ENCODE results near the gene OVCA2. TPM values are rescaled to one million over a fixed set of nuclear protein-coding genes. Genes with fewer than 3 reads are reported as not detected.
"Not testable (repeated sequence)": the region's sequence is repeated elsewhere in the genome, so short reads cannot be mapped to it uniquely, and the experiment has no call there.

The OVCA2 gene
- total RNA-seq, 1 donor from 2014 or later, result 48.8 TPM

DNA sequence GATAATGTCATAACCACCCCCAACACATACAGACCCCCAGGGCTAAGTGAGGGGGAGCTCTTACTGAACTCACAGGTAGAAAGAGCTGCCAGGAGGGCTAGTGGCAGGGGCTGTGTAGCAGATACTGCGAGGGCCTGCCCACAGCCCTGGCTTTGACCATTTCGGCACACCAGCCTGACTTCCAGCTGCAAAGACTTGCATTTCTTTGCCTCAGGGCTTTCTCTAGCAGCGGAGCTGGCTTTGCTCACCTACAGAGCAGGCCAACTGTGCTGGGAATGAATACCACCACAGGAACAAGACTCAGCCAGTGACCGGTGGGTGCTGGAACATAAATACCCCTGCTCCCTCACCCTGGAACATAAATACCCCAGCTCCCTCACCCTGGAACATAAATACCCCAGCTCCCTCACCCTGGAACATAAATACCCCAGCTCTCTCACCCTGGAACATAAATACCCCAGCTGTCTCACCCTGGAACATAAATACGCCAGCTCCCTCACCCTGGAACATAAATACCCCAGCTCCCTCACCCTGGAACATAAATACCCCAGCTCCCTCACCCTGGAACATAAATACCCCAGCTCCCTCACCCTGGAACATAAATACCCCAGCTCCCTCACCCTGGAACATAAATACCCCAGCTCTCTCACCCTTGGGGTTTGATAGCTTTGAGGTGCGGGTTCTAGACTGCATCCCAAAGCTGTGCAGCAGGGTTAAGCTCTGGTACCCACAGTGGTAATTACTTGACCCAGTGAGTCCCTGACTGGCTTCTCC, 28.4 kb upstream of the OVCA2 start:
- intact Hi-C loops (cut with micrococcal nuclease), result not testable (repeated sequence)

- intact Hi-C loops (cut with micrococcal nuclease), result no loop called here
Measured at GRCh38 chr17:2013994-2014317, 27.9 kb upstream of the OVCA2 start.

DNA sequence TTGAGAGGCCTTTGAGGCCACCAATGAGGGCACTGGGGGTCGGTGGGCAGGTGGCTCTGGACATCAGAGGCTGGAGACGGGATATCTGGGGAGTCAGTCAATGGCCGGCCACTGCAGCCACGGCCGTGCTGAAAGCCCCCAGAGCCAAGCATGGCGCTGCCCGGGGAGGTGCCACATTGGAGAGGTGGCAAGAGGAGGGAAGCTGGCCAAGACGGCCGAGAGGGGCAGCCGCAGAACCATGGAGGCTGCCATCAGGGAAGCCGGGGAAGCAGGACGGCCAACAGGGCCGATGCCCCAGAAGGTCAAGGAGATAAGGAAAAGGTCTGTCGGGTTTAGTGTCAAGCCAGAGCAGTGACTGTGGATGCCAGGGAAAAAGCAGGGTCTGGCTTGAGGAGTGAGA, 26.5 kb upstream of the OVCA2 start:
- intact Hi-C loops (cut with micrococcal nuclease), result no loop called here

DNA sequence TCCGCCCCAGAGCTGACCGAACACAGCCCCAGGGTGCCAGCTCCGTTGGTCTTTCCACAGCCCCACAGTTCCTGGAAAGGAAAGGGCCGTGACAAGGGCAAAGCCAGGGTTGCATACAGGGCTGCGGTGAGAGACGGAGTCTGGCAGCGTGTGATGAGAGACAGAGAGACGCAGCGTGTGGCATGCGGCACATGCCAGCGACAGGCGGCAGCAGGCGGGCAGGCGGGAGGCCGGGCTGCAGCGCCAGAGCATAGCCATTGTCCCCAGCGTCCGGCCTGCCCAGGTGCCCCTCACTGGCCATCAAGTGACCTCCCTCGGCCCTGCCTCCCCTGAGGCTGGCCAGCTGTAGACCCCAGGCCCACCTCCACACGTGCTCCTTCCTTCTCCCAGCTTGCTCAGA, 25.3 kb upstream of the OVCA2 start:
- intact Hi-C loops (cut with micrococcal nuclease), result no loop called here

DNA sequence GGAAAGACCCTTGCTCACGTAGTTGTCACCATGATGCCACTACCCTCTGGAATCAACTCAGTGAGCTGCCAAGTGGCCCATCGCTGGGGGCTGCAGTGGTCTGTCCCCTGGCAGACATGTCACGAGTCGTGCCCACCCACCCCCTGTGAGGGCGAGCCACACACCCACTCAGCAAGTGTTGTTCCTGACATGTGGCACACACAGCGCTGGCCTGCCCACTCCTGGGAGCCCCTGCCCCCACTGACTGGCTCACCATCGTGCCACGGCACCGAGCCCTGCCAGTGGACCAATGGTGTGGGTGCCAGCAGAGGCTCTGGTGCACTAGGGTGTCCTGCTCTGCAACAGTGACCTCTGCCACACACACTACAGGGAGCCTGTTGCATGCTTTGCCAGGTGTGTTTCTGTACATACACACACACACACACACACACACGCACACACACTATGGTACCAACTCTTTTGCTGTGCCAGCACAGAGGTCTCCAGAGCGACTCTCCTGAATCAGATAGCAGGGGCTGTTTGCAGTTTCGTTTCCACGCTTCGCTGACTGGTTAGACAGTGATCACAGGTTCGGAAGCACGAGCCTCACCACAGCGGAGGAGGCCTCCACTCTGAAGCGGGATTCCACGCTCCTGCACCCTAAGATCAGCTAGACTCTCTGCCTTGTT, 24.4 kb upstream of the OVCA2 start:
- intact Hi-C loops (cut with micrococcal nuclease), result no loop called here

DNA sequence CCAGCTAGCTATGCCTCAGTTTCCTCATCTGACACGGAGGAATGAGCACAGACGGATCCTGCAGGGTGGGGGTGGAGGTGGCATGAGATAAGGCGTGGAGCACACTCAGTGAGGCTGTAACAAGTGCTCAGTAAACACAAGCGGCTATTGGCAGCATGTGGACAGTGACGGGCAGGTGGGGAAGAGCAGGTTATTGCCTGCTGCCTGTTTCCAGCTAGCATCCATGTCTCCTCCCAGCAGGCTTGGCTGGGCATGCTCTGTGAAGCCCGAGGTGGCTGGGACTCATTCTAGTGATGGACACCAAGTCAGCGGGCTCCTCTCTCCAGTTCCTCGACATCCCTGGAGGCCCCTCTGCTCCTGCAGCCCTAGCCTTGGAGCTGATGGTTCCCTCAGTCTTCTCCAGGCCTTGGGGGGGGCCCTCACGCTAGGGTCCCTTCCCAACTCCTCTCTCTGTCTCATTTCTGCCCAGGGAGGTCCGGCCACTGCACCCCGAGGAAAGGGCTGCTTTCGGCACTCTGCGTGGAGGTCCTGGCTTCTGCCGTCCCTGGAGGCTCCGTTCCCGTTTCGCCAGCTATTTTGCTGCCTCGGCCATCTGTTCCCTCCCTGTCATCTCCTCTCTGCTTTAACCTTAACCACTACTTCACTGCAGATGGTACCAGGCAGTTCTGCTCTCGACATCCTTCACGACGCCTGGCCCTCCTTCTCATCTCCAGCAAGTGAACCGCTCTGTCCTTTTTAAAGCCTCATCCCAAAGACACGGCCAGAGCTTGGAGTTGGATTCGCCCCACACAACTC, 22.9 kb upstream of the OVCA2 start:
- intact Hi-C loops (cut with micrococcal nuclease), result no loop called here

GRCh38 chr17:2019723-2020122, 22.1 kb upstream of the OVCA2 start:
- intact Hi-C loops (cut with micrococcal nuclease), result no loop called here

DNA sequence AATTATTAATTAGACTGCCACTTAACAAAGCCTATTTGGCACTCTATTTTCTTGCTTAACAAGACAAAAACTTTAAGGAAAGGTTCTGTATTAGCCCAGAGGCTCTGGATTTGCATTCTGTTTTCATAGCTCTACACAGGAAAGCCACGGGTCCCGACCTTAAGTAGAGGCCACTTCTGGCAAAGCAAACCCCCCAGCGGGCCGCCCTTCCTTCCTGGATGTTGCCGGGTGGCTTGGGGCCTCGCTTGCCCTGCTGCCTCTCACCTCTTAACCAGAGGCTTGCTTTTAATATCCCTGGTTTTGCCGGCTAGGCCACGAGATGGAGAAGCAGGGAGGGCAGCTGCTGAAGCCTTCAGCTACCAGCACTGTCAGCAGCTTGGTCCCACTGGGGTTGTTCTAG, 21.1 kb upstream of the OVCA2 start:
- intact Hi-C loops (cut with micrococcal nuclease), result no loop called here

DNA sequence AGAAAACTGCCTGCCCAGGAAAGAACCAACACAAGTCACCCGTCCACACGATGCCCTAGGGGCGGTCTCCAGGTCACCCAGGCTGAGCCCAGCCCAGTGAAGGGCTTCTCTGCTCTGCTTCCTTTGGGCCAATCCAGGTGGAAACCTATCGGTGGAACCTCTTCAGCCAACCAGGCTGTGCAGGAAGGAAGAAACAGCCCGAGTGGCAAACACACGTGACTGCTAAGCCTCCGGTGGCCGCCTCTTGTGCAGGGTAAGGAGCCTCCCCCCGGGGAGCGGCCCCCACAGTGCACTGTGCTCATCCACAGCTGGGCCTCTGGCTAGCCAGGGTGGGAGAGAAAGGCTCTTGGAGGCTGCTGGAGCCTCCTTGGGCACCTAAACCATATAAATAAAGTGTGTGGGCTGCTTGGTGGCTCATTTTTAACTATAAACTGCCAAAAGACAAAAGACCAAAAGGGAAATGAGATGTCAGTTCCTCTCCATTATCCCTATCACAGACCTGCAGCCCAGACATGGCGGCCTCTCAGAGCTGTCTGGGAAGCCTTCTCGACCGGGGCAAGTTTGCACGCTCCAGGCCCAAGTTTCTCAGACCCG, 19.1 kb upstream of the OVCA2 start:
- intact Hi-C loops (cut with micrococcal nuclease), result no loop called here

- intact Hi-C loops (cut with micrococcal nuclease), result no loop called here
Measured at GRCh38 chr17:2023256-2023655, 18.6 kb upstream of the OVCA2 start.

DNA sequence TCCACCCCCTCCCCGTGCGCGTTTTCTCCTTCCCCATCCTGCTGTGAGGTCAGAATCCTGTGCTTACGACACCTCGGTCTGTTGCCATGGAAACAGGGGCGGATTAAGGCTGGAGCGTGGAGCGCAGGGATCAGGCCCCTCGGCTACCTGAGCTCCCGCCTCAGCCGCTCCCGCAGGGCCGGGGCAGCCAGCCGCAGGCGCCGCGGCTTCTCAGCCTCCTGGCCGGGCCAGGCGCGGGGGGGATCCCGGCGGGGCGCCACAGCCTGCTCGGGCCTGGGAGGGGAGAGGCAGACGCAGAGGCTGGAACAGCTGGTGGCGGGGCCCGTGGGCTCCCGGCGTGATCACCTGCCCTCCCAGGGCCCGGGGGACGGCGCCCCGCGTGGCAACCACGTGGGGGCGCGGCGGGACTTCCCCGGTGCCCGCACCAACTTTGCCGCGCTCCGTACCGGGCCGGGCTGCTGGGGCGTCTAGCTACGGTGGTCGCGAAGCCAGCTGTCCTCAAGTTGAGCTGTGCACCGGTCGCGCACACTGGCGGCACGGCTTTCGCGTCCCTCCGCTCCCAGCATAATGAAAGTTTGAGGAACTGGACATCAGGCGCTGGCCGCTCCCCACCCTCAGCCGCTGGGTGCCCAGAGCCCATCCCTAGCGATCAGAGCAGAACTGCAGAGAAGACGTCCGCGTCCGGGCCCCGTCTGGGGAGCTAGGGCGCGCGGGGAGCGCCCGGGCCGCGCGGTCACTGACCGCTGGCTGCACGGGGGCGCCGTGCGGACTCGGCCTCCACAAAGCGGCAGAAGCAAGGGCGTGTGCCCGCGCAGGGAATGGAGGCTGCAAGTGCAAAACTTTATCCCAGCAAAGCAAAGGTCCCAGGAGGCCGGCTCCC, 17.9 kb upstream of the OVCA2 start:
- intact Hi-C loops (cut with micrococcal nuclease), result no loop called here

- intact Hi-C loops (cut with micrococcal nuclease), result loop anchor here (1.0 kb wide), 5 partner anchors 17 to 307 kb away; no protein-coding TSS in a partner anchor
Measured at GRCh38 chr17:2024572-2025219, 17.1 kb upstream of the OVCA2 start.

- intact Hi-C loops (cut with micrococcal nuclease), result loop anchor here (1.0 kb wide), 5 partner anchors 16 to 308 kb away; no protein-coding TSS in a partner anchor
Measured at GRCh38 chr17:2025220-2025621, 16.6 kb upstream of the OVCA2 start, which contains the start of gene RTN4RL1. Gene RTN4RL1, minus strand, starts transcription at chr17:2025334. Its CDS starts 469 bp downstream, at chr17:2024865.

DNA sequence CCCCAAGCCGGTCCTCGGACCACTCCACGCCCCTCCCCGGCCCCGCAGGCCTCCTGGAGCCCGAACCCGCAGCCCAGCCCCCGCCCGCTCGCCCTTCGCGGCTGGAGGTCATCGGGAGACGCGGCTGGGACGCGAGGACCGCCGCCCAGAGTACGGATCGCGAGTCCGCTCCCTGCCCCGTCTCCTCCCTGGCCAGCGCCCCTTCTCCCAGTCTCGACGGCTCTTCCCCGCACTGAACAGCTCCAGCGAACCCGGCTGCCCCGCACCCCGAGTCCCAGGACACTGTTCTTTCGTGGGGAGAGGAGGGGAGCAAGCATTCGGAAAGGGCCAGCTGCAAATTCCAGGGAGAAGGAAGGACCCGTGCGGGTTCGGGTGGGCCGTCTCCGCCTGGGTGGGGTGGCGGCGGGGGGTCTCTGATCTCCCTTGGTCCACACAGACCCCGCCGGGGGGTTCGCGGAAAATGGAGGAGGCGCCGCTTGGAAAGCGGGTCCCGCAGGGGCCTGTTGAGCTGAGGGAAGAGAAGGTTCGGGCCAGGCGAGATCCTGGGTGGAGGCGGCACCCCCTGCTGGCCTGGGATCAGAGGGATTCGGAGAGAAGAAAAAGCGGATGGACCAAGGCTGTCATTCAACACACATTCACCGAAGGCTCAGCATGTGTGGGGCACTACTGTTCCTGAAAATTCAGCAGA, 16.1 kb upstream of the OVCA2 start:
- intact Hi-C loops (cut with micrococcal nuclease), result loop anchor here (1.0 kb wide), 5 partner anchors 16 to 308 kb away; no protein-coding TSS in a partner anchor

GRCh38 chr17:2027528-2028233, 14.1 kb upstream of the OVCA2 start:
- intact Hi-C loops (cut with micrococcal nuclease), result no loop called here

GRCh38 chr17:2028234-2028614, 13.6 kb upstream of the OVCA2 start:
- intact Hi-C loops (cut with micrococcal nuclease), result no loop called here

DNA sequence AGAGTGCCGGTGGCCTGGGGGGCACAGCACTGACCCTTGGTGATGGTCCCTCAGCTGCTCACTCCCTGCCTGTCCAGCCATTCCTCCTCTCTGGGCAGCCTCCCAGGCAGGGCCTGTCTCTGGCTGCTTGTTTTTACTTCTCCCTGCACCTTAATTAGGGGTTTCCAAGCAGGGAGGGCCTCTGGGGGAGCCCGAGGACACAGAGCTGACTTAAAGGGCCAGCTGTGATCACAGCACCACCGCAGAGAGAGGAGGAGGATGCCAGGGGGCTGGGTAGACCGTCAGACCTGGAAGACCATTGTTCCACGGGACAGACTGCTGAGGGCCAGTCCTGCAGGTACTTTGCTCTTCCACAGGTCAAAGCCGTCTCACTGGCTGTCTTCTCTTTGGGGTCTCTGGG, 13.1 kb upstream of the OVCA2 start:
- intact Hi-C loops (cut with micrococcal nuclease), result no loop called here

GRCh38 chr17:2029911-2030778, 11.7 kb upstream of the OVCA2 start, which contains the start of gene DPH1:
Gene DPH1, plus strand, starts transcription at chr17:2030153. Its CDS starts 17 bp downstream, at chr17:2030170.
- intact Hi-C loops (cut with micrococcal nuclease), result loop anchor here (1.0 to 2.0 kb wide), 9 partner anchors 11 to 381 kb away; partner anchors contain the start of genes MNT, PRPF8, RILP and SMG6
